CD4-positive, alpha-beta T cell treated with Interleukin-12 subunit alpha and Interleukin-12 subunit beta, for 1 hour (primary cell): ENCODE data around the gene NSMCE1.
"Not testable (repeated sequence)": the region's sequence is repeated elsewhere in the genome, so short reads cannot be mapped to it uniquely, and the experiment has no call there.

Experiments used
- DNase-seq: peaks from one replicate; pipeline ENCODE4 v3.0.0-alpha.2; 2020

Gene NSMCE1

DNA sequence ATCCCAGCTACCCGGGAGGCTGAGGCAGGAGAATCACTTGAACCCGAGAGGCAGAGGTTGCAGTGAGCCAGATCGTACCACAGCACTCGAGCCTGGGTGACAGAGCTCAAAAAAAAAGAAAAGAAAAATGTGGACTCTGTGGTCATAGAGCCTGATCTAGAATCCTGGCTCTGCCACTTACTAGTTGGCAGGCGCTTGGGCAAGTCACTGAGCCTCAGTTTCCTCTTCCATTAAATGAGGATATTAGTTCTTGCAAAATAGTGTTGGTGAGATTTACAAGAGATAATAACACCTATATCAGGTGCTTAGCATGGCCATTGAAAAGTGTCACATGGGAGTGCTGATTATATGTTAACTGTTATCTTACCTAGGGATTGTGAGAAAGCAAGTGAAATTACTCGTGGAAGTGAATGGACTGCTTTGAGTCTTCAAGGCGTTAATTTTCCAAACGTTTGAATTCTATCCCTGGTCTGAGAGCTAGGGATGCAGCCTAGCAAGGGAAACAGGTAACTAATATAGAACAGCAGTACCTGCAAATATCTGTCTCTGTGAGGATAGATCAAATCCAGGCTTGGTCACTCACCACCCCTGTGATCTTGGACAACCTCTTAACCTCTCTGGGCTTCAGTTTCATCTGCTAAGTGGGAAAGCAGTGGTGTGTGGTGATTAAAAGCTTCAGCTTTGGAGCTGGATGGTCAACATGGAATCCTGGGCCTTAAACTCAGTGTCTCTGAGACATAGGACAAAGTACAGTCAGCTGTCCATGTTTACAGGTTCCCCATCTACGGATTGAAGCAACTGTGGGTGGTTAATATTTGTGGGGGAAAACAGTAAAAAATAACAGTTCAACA, 953 bp upstream of the NSMCE1 start:
- DNase-seq = no peak

DNA sequence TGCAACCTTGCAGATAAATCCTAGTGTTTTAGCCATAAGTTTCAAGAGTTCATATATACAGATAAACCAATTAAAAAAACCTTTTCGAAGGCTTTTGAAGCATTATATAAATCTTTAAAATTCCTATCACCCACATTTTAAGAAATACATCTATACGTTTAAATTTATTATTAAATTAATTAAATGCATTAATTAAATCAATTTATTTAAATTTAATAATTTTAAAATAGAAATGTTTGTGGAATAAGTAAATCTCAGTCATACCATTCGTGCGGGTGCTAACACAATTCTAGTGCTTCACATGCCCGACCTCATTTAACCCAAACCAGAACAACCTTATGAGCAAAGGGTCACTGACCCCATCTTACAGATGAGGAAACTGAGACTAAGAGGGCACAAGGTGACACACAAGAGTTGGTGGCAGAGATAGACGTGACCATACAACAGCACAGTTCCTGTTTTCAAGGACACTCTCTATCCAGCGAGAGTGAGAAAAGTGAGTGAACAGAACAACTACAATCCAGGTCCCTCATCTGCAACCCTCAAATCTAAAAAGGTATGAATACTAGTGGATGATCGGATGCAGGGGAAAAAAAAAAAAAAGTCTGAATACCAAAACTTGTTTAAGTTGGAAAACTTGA, 1.4 kb downstream of the NSMCE1 start:
- no peak for DNase-seq

DNA sequence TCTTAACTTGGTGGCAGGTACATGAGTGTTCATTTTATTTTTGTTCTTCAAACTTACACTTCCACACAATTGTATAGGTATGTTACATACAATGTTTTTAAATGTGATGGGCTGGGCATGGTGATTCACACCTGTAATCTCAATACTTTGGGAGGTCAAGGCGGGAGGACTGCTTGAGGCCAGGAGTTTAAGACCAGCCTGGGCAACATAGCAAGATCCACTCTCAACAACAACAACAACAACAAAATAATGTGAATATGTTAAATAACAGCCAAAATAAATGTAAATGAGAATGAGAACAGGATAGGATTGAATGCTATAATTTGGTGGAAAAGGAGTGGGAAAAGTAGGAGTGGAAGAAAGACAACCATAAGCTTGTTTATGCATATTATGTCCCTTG, 2.6 kb downstream of the NSMCE1 start:
- DNase-seq = no peak

DNA sequence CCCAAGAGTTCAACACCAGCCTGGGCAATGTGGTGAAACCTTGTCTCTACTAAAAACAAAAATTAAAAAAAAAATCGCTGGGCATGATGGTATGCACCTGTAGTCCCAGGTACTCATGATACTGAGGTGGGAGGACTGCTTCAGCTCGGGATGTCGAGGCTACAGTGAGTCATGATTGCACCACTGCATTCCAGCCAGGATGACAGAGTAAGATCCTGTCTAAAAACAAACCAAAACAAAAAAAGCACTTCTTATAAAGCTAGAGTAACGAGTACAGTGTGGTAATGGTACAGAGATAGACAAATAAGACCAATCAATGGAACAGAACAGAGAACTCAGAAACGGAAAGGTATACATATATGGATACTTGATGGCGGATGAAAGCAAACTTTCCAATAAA, 4.4 kb downstream of the NSMCE1 start:
- no peak for DNase-seq

DNA sequence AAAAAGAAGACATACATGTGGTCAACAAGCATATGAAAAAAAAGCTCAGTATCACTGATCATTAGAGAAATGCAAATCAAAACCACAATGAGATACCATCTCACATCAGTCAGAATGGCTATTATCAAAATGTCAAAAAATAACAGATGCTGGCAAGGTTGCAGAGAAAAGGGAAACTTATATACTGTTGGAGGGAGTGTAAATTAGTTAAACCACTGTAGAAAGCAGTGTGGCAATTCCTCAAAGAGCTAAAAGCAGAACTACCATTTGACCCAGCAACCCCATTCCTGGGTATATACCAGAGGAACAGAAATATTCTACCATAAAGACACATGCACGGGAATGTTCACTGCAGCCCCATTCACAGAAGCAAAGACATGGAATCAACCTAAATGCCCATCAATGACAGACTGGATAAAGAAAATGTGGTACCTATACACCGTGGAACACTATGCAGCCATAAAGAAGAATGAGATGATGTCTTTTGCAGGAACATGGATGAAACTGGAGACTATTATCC, 5.6 kb downstream of the NSMCE1 start:
- DNase-seq = not testable (repeated sequence)

DNA sequence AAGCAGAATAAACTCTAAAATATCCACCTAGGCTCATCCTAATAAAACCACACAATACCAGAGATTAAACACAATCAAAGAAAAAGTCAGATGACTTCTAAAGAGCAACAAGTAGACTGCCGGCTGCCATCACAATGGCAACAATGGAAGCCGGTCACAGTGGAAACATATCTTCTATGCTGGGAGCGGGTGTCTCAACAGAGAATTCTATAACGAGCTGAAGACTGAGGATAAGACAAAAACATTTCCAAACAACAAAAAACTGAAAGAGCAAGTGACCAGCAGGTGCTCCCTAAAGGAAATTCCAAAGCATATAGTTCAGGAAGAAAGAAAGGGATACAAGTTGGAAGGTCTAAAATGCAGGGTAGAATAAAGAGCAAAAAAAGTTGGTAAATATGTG, 8.9 kb downstream of the NSMCE1 start:
- no peak for DNase-seq

DNA sequence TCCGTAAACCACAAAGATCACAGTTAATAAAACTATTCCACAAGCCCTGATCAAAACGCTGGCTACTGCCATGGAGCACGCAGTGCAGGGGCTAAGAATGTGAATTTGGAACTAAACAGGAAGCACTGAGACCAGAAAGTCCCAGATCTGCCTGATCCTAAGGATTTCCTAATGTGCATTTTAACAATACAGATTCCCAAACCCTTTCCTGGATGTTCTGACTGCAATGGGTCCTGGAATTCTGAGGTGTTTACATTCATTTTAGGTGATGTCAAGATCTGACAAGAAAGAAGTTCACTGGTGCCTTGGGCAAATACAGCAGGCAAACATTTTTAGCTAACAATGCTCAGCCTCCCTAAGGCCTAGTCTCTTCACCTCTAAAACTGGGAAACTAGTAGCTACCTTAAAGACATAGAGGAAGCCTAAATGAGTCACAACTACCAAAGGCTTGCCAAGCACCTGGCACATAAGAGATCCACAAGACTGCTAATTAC, 10.3 kb downstream of the NSMCE1 start:
- no peak for DNase-seq

DNA sequence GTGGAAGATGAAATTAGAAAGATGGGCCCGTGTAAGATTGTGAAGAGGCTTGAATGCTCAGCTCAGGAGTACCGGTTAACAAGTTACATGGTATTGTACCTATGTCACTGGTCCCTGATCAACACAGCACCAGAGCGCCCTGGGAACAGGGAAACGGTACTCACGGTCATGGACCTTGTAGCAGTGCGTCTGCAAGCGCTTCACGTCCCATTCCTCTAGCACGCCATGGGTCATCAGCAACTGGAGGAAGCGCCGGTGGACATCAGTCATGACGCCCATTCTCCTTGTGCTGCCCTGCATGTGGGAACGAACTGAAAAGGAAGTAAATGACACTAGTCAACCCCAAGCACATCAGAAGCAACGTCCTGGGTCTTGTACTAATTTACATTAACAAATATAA, 11.3 kb downstream of the NSMCE1 start:
- DNase-seq = no peak

DNA sequence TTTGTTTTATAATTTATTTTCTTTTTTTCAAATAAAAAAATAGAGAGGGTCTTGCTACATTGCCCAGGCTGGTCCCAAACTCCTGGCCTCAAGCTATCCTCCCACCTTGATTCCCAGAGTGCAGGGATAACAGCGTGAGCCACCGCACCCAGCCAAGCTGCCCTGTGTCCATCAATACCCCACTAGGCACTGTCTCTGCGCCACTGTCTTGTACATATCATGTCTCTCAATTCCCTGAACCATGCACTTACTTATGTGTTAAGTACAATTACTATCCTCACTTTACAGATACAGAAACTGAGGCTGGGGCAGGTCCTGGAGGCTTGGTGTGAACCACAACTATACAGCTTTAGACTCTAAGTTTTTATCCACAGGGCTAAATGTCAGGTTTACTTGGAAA, 11.7 kb downstream of the NSMCE1 start:
- DNase-seq = no peak

DNA sequence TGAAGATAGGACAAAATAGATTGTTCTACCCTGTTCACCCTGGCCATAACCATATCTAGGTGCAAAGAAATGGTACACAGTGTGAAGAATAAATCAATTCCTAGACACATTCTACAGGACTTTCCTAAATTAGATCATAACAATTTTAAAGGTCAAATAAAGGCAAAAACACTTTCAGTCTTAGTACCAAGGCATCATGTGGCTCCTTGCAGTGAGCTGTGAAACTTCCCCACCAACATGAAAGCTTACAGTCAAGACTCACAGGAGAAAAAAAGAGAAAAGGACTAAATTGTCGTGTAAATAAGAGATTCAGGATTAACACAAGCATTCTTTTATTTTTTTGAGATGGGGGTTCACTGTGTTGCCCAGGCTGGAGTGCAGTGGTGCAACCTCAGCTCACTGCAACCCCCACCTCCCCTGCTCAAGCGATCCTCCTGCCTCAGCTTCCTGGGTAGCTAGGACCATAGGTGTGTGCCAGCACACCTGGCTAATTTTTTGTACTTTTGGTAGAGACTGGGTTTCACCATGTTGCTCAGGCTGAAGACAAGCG, 14.2 kb downstream of the NSMCE1 start:
- DNase-seq = no peak

DNA sequence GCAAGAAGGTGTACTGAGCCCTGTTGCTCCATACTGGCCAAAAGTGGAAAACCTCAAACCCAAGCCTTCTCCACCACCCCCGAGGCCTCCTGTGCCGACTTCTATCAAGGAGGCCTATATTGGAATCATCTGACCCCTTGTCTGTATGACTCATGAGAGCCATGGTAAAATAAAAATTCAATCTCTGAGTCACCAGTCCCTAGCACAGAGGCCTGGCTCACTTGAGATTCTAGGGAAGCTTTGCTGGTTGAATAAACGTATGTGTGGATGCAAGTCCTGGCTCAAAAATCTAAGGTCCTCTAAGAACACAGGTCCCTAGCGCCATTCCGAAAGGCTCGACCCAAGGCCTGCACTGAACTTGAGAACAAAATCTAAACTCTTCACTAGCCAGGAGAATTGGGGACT, 15.0 kb downstream of the NSMCE1 start:
- no peak for DNase-seq

DNA sequence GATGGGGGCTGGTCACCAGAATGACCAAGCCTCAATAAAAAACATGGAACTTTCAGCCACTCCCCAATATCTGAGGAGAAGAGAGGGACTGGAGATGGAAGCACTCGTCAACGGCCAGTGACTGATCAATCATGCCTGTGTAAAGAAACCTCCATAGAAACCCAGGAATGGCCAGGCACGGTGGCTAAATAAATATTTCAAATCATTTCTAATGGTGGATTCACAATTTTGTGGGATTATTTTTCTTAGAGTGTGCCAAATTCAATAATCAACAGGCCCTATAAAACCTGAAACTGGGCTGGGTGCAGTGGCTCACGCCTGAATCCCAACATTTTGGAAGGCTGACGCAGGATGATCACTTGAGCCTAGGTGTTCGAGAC, 16.4 kb downstream of the NSMCE1 start:
- no peak for DNase-seq

DNA sequence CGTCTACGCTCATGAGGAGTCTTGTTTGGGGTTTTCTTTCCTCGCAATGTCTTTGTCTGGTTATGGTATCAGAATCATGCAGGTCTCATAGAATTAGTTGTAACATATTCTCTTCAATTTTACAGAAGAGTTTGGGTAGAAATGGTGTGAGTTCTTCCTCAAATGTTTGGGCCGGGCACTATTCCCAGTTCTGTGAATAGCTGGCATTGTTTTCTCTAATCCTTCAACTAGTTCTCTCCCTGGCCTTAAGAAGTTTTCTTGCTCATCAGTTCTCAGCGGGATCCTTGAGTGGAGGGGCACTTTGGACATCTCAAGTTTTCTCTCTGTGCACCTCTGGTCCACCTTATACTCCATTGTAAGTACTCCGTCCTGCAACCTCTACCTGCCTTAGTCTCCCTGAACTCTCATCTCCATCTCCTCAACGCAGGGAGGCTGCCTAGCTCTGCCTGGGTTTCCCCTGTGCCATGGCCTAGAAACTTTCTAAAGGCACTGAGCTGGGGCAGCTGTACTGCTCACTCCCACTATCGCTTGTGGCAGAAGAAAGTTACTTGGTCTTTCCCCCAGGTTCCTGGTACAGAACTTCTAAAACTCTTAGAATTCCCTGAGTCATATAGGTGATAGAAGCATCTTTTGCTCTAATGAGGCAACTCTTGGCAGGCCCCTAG, 16.9 kb downstream of the NSMCE1 start:
- no peak for DNase-seq

DNA sequence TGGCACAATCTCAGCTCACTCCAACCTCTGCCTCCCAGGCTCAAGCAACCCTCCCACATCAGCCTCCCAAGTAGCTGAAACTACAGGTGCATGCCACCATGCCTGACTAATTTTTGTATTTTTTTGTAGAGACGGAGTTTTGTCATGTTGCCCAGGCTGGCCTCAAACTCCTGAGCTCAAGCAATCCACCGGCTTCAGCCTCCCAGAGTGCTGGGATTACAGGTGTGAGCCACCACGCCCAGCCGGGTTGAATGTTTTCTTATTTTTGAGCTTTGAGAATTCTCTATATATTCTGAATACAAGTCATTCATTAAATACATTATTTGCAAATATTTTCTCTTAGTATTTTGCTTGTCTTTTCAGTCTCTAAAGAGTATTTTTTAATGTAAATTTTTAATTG, 19.7 kb downstream of the NSMCE1 start:
- not testable (repeated sequence) for DNase-seq

DNA sequence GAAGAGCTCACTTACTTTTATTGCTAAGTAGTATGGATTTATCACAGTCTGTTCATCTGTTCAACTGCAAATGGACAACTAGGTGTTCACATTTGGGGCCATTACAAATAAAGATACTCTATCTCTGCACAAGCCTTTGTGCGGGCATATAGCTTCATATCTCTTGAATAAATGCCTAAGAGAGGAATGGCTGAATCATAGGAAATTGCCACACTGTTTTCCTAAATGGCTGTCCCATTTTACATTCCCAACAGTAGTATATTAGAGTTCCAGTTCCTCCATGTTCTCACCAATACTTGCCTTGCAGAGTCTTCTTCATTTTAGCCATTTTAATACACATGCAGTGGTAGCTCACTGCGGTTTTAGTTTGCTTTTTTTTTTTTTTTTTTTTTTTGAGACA, 20.5 kb downstream of the NSMCE1 start:
- no peak for DNase-seq

DNA sequence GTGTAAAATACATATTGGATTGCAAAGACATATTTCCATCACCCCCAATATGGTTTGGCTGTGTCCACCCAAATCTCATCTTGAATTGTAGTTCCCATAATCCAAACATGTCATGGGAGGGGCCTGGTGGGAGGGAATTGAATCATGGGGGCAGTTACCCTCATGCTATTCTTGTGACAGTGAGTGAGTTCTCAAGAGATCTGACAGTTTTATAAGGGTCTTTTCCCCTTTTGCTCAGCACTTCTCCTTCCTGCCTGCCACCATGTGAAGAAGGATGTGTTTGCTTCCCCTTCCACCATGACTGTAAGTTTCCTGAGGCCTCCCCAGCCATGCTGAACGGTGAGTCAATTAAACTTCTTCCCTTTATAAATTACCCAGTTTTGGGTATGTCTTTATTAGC, 21.5 kb downstream of the NSMCE1 start:
- not testable (repeated sequence) for DNase-seq

DNA sequence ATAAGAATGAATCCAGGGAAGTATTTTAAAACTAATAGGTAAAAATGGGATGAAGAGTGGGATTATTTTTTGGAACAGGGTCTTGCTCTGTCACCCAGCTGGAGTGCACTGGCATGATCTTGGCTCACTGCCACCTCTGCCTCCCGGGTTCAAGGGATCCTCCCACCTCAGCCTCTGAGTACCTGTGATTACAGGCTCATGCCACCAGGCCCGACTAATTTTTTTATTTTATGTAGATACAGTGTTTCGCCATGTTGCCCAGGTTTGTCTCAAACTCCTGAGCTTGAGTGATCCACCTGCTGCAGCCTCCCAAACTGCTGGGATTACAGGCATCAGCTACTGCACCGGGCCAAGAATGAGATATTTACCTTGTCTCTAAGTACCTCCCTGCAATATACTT, 22.1 kb downstream of the NSMCE1 start:
- DNase-seq = no peak

DNA sequence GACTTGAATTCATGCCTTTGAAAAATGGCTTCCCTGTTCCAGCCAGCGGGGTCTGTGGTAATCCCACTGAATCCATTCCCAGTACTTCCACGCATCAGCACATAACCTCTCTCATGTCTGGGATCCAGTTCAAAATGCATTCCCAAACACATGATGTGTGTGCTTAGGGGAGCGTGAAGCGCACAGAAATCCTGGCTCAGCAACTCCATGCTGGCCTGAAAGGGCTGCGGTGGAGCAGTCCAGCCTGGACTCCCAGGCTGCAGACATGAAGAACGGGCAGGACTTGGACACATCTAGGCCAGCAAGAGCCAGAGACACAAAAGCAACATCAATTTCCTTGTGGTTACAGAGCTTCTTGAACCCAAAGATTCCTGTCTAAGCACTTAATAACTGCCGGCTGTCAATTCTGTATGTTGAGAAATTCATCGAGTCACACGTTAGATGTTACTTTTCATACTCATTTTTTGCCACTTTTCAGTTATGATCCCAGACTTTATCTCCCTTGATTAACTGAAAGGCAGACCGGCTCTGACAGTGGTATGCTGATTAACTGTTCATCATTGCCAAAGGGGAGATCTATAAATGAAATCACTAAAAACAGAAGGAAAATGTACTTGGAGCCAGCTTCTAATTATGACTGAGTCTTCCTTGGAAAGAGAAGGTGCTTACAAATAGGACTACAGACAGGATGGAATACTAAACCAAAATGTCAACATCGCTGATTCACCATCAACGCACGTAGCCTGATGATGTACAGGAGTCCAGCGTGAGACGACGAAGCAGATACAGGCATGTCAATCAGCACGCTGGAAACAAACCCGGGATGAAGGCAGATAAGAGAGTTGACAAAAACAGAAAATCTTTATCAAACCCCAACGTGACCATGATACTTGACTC, 23.0 kb downstream of the NSMCE1 start:
- DNase-seq = no peak

DNA sequence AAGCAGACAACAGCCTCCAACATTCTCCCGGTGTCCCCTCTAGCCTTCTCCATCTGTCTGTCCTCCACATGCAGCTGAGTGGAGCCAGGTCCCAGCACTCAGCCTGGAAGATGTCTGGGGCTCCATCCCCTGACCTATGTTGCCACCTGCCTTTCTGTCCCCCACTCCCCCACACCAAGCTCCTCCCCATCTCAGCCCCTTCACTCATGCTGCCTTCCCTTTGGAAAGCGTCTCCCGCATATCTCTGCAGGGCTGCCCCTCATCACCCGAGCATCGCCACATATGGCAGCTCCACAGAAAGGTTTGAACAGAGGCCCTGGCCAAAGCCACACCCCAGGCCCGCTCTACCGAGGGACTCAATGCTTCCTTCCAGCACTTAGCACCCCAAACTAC, 24.2 kb downstream of the NSMCE1 start:
- DNase-seq = no peak

DNA sequence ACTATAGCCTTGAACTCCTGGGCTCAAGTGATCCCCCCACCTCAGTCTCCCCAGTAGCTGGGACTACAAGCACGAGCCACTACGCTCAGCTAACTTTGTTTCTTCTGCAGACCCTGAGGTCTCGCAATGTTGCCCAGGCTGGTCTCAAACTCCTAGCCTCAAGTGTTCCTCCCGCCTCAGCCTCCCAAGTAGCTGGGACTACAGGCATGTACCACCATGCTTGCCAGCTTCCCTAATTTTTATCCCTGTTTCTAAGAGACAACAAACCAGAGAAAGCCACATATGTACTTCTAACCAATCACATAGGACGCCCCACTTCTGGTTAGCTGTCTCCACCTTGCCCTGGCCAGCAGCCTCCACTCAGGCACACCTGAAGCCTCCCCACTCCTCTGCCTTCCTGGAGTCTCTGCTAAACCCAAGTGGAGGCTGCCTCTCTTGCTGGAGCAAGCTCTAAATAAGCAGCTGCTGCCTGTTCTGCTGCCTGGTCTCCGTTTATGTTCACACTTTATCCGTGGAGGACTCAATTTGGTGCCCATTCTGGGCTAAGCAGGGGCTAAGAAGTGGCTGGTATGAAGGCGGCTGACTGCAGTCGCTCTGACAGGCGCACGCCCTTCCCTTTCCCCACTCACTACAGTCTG, 24.7 kb downstream of the NSMCE1 start:
- no peak for DNase-seq

DNA sequence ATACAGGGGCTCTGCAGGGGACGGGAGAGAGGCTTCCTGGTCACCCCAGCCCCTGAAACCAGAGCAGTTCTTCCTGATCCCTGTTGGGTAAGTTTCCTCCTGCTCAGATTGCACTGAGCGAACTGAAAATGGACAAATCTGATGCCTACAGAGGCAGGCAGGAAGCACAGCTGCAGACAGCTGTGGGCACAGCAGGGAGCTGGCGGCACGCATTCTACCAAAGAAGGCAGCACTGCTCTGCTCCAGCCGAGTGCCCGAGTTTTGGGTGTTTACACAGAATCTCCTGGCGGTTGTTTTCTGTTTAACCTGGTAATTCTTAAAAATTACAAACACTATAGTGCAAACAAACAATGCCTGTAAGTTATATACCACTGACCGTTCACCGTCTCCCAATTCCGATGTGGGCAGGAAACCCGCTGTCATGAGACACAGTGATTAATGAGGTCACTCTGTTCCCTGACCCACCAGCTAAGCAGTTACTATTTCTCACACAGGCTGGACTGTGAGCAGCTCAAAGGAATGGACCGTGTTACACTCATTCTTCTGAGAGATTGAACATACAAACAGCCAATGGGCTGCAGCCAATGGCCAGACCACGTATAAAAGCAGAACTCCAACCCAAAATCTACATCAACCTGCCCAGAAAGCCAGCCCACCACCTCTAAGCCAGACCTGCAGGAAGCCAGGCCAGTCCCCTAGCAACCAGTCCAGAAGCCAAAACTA, 25.5 kb downstream of the NSMCE1 start:
- DNase-seq = no peak
